GM18873 (cell line): ENCODE data around the gene NWD2.

ENCODE experiments used
- ATAC-seq: cut with Tn5 transposase; IDR thresholded peaks from one replicate; pipeline ENCODE4 v1.9.1; 2021; ENCODE audit warnings: mild to moderate bottlenecking, moderate library complexity, moderate number of reproducible peaks; ENCODE audit not compliant: unreplicated experiment, low FRiP score

The NWD2 gene

GRCh38 chr4:37279121-37279520 is 34.6 kb downstream of the NWD2 start:
- ATAC-seq = no peak

GRCh38 chr4:37279894-37280592 is 35.5 kb downstream of the NWD2 start:
- ATAC-seq = no peak

GRCh38 chr4:37299468-37299867 is 54.9 kb downstream of the NWD2 start:
- ATAC-seq = no peak

- no peak for ATAC-seq
These were observed 60.1 kb downstream of the NWD2 start for GRCh38 chr4:37304612-37305011.

GRCh38 chr4:37305984-37306383 is 61.4 kb downstream of the NWD2 start:
- no peak for ATAC-seq

- ATAC-seq = no peak
These were observed 72.6 kb downstream of the NWD2 start for GRCh38 chr4:37317104-37317643.

- ATAC-seq = no peak
These were observed 76.1 kb downstream of the NWD2 start for GRCh38 chr4:37320513-37321235.

- no peak for ATAC-seq
These were observed 77.6 kb downstream of the NWD2 start for GRCh38 chr4:37322122-37322521.

GRCh38 chr4:37324546-37324945 is 80.0 kb downstream of the NWD2 start:
- ATAC-seq = no peak

GRCh38 chr4:37326852-37327251 is 82.3 kb downstream of the NWD2 start:
- ATAC-seq = no peak

GRCh38 chr4:37338972-37339371 is 94.4 kb downstream of the NWD2 start:
- no peak for ATAC-seq

GRCh38 chr4:37358748-37359147 is 114.2 kb downstream of the NWD2 start:
- no peak for ATAC-seq

GRCh38 chr4:37359261-37359660 is 114.7 kb downstream of the NWD2 start:
- no peak for ATAC-seq

- no peak for ATAC-seq
These were observed 121.3 kb downstream of the NWD2 start for GRCh38 chr4:37365888-37366287.

- no peak for ATAC-seq
These were observed 123.4 kb downstream of the NWD2 start for GRCh38 chr4:37367901-37368300.

GRCh38 chr4:37370052-37370451 is 125.5 kb downstream of the NWD2 start:
- ATAC-seq = no peak

- no peak for ATAC-seq
These were observed 136.6 kb downstream of the NWD2 start for GRCh38 chr4:37381040-37381668.

GRCh38 chr4:37383579-37384229 is 139.2 kb downstream of the NWD2 start:
- ATAC-seq = peak; percentile 60

- ATAC-seq = no peak
These were observed 140.9 kb downstream of the NWD2 start for GRCh38 chr4:37385424-37385823.

- ATAC-seq = no peak
These were observed 144.3 kb downstream of the NWD2 start for GRCh38 chr4:37388681-37389365.
